OCI-LY7 (cell line): ENCODE measurements around the gene CCDC71L. TPM values are rescaled to one million over a fixed set of nuclear protein-coding genes. Genes with fewer than 3 reads are reported as not detected.
"Not testable (repeated sequence)": the region's sequence is repeated elsewhere in the genome, so short reads cannot be mapped to it uniquely, and the experiment has no call there.

Source experiments
- BruUV-seq: library from RNA; stranded (reverse); fragments of 400-500 nt; replicated peaks from 2 replicates; lab custom pipeline; 2021; lab: Mats Ljungman, UMichigan
- CTCF ChIA-PET: fragments of 300-600 bp; sonication (Branson Sonifier 250); formaldehyde crosslinking; loops from one replicate; lab custom pipeline; 2022; ENCODE audit warnings: antibody characterized with exemption; ENCODE audit not compliant: unreplicated experiment; lab: Charles Lee
- POLR2A ChIA-PET: fragments of 300-600 bp; sonication (Branson Sonifier 250); formaldehyde crosslinking; loops from one replicate; lab custom pipeline; 2022; ENCODE audit warnings: antibody characterized with exemption; lab: Charles Lee
- DNase-seq: peaks from one replicate; pipeline ENCODE4 v3.0.0-alpha.2; 2015; ENCODE audit warnings: low spot score
- H2AFZ ChIP-seq: fragments of 200-600 bp; sonication (generic), shearing (Covaris generic); 2 replicates; pipeline ENCODE4 v1.6.1; 2014; ENCODE audit warnings: mild to moderate bottlenecking, antibody characterized with exemption, low read length, moderate library complexity
- H3K27ac ChIP-seq: fragments of 200-600 bp; sonication (generic); 2 replicates; pipeline ENCODE4 v1.5.1; 2014; ENCODE audit warnings: mixed run types, low read depth, mild to moderate bottlenecking, moderate library complexity, low read length, inconsistent platforms; ENCODE audit not compliant: poor library complexity, severe bottlenecking
- H3K36me3 ChIP-seq: fragments of 200-600 bp; sonication (generic); 2 replicates; pipeline ENCODE4 v1.6.1; 2014; ENCODE audit warnings: mild to moderate bottlenecking, antibody characterized with exemption, low read length, moderate library complexity, mixed read lengths; ENCODE audit not compliant: insufficient read depth
- H3K4me1 ChIP-seq: fragments of 200-600 bp; sonication (generic); 2 replicates; pipeline ENCODE4 v1.5.1; 2014; ENCODE audit warnings: mild to moderate bottlenecking, low read length; ENCODE audit not compliant: insufficient read depth, poor library complexity, severe bottlenecking
- H3K4me2 ChIP-seq: fragments of 200-600 bp; sonication (generic); 2 replicates; pipeline ENCODE4 v1.6.1; 2014; ENCODE audit warnings: mild to moderate bottlenecking, low read length
- H3K4me3 ChIP-seq: fragments of 200-600 bp; sonication (generic); 2 replicates; pipeline ENCODE4 v1.5.1; 2014; ENCODE audit warnings: mild to moderate bottlenecking, low read depth, low read length; ENCODE audit not compliant: poor library complexity, severe bottlenecking
- H3K79me2 ChIP-seq: fragments of 200-600 bp; sonication (generic); 2 replicates; pipeline ENCODE4 v1.6.1; 2016; ENCODE audit warnings: low read depth, mild to moderate bottlenecking, low read length, moderate library complexity, mixed read lengths; ENCODE audit not compliant: insufficient read depth
- H3K9me2 ChIP-seq: fragments of 200-600 bp; sonication (generic); 2 replicates; pipeline ENCODE4 v1.6.1; 2016; ENCODE audit warnings: mild to moderate bottlenecking, low read length, mixed read lengths; ENCODE audit not compliant: insufficient read depth
- H3K9me3 ChIP-seq: fragments of 200-600 bp; sonication (generic); 2 replicates; pipeline ENCODE4 v1.6.1; 2014; ENCODE audit warnings: mild to moderate bottlenecking, mixed run types, low read length, mixed read lengths
- H4K20me1 ChIP-seq: fragments of 200-600 bp; sonication (generic); 2 replicates; pipeline ENCODE4 v1.6.1; 2014; ENCODE audit warnings: mild to moderate bottlenecking, antibody characterized with exemption, low read length, moderate library complexity, mixed read lengths; ENCODE audit not compliant: insufficient read depth
- CTCF ChIP-seq: fragments of 200-600 bp; sonication (generic); conservative IDR thresholded peaks from 2 replicates; pipeline ENCODE4 v1.5.1; 2014; ENCODE audit warnings: mild to moderate bottlenecking, antibody characterized with exemption, low read length, moderate library complexity, mixed read lengths
- EZH2phosphoT487 ChIP-seq: fragments of 200-600 bp; sonication (generic); IDR thresholded peaks from 2 replicates; pipeline ENCODE4 v1.6.1; 2018; ENCODE audit warnings: low read depth, borderline replicate concordance, mild to moderate bottlenecking, mixed run types, antibody characterized with exemption, low read length, moderate library complexity, mixed read lengths
- intact Hi-C: fragments of 100-400 bp; cut with micrococcal nuclease; formaldehyde crosslinking; loops from one replicate; pipeline ENCODE4 v1.10.0; 2022; ENCODE audit not compliant: unreplicated experiment
- total RNA-seq, 2 experiments: library from RNA; depleted of rRNA in 1 of 2; stranded (reverse); fragments of >200 nt in 1 of 2; shearing (Covaris generic) in 1 of 2; gene quantifications; 2 replicates each; pipeline ENCODE4 v1.2.3, GENCODE V29; 2014 to 2022

The CCDC71L gene
- total RNA-seq, 2 experiments from 2014 or later: 18.5 to 20.5 TPM

GRCh38 chr7:106692450-106693051 is 31.6 kb upstream of the CCDC71L start:
- no peaks in the 10 kb centered on the region for H4K20me1 ChIP-seq
- BruUV-seq: no TSS peak
- DNase-seq: no peak
- no peak overlapping the region for H3K4me2 ChIP-seq
- intact Hi-C loops: no loop called here
- no peak overlapping the region for H3K27ac ChIP-seq
- H3K9me2 ChIP-seq: no peaks in the 10 kb centered on the region
- H3K4me1 ChIP-seq: no peaks in the 10 kb centered on the region
- no peak overlapping the region for H2AFZ ChIP-seq
- ChIA-PET POLR2A (interaction anchor here (0.6 kb wide), 1 partner anchor 332 kb away, joined by 3 read pairs; no protein-coding TSS in a partner anchor), CTCF (no interaction called here)
- H3K9me3 ChIP-seq: no peaks in the 10 kb centered on the region
- H3K79me2 ChIP-seq: no peaks in the 10 kb centered on the region
- TF ChIP-seq CTCF (no peak), EZH2phosphoT487 (no peak)
- H3K4me3 ChIP-seq: no peak overlapping the region
- no peaks in the 10 kb centered on the region for H3K36me3 ChIP-seq

GRCh38 chr7:106688161-106688560 is 27.2 kb upstream of the CCDC71L start:
- BruUV-seq, H3K36me3 ChIP-seq, DNase-seq, H3K9me3 ChIP-seq, H3K4me2 ChIP-seq, CTCF ChIA-PET, H3K4me3 ChIP-seq, H3K79me2 ChIP-seq, H4K20me1 ChIP-seq, H3K27ac ChIP-seq, H3K9me2 ChIP-seq, H2AFZ ChIP-seq, POLR2A ChIA-PET, intact Hi-C loops, H3K4me1 ChIP-seq: not testable (repeated sequence)

- CTCF ChIA-PET: no interaction called here
- H2AFZ ChIP-seq: no peak overlapping the region
- H3K4me3 ChIP-seq: no peak overlapping the region
- no peaks in the 10 kb centered on the region for H3K9me3 ChIP-seq
- POLR2A ChIA-PET: no interaction called here
- no peak overlapping the region for H3K4me2 ChIP-seq
- no peaks in the 10 kb centered on the region for H4K20me1 ChIP-seq
- H3K36me3 ChIP-seq: no peaks in the 10 kb centered on the region
- intact Hi-C loops: no loop called here
- H3K79me2 ChIP-seq: no peaks in the 10 kb centered on the region
- no peaks in the 10 kb centered on the region for H3K9me2 ChIP-seq
- BruUV-seq: no TSS peak
- DNase-seq: no peak
- no peak for TF ChIP-seq CTCF
- no peak overlapping the region for H3K27ac ChIP-seq
- no peaks in the 10 kb centered on the region for H3K4me1 ChIP-seq
Observed at GRCh38 chr7:106683941-106684340, 23.0 kb upstream of the CCDC71L start.
